Cardiac muscle cell (in vitro differentiated cells and primary cell): ENCODE data around the gene OGFOD3. TPM values are rescaled to one million over a fixed set of nuclear protein-coding genes. Genes with fewer than 3 reads are reported as not detected.
"Not testable (repeated sequence)": the region's sequence is repeated elsewhere in the genome, so short reads cannot be mapped to it uniquely, and the experiment has no call there.

Experiments
- DNase-seq, 2 donors: peaks; one replicate each; pipeline versions ENCODE4 v3.0.0 to v3.0.0-alpha.2; 2010 to 2017; ENCODE audit warnings: low read depth in 1 of 2, low spot score in 1 of 2
- H3K27ac ChIP-seq: fragments of 200-600 bp; sonication (generic); 2 replicates; pipeline ENCODE4 v1.5.1; 2016
- H3K27me3 ChIP-seq: fragments of 200-600 bp; sonication (generic); 2 replicates; pipeline ENCODE4 v1.6.0; 2016; ENCODE audit warnings: control low read depth
- H3K36me3 ChIP-seq: fragments of 200-600 bp; sonication (generic); 2 replicates; pipeline ENCODE4 v1.5.1; 2016; ENCODE audit warnings: control low read depth
- H3K4me1 ChIP-seq: fragments of 200-600 bp; sonication (generic); 2 replicates; pipeline ENCODE4 v1.8.1; 2017; ENCODE audit warnings: low read depth, mild to moderate bottlenecking, mixed run types
- H3K4me3 ChIP-seq: fragments of 200-600 bp; sonication (generic); 2 replicates; pipeline ENCODE4 v1.5.1; 2016; ENCODE audit warnings: mild to moderate bottlenecking
- H3K9me3 ChIP-seq: fragments of 200-600 bp; sonication (generic); 2 replicates; pipeline ENCODE4 v1.5.1; 2017; ENCODE audit warnings: low read depth, mild to moderate bottlenecking, control low read depth
- polyA plus RNA-seq: library from polyadenylated mRNA; unstranded; fragments of >200 nt; fragmentation: Nextera tagmentation; extraction: Ambion mirVana; gene quantifications from 2 replicates; pipeline ENCODE4 v1.2.1, GENCODE V29; 2016
- total RNA-seq: library from RNA; depleted of rRNA; stranded (reverse); fragments of >200 nt; gene quantifications from 2 replicates; pipeline ENCODE4 v1.2.3, GENCODE V29; 2016
- TF ChIP-seq, protein P1 (sequence below): IDR thresholded peaks from 2 replicates; pipeline ENCODE4 v1.5.1; 2012; ENCODE audit warnings: low read depth, mild to moderate bottlenecking, low read length

The OGFOD3 gene
- total and polyA plus RNA-seq, 2 experiments from 2014 or later = 26.1 to 45.2 TPM

- no peaks in the 10 kb centered on the region for H3K9me3 ChIP-seq
- H3K4me1 ChIP-seq = peaks cover 12% of the 10 kb centered on the region
- TF ChIP-seq, protein P1, sequence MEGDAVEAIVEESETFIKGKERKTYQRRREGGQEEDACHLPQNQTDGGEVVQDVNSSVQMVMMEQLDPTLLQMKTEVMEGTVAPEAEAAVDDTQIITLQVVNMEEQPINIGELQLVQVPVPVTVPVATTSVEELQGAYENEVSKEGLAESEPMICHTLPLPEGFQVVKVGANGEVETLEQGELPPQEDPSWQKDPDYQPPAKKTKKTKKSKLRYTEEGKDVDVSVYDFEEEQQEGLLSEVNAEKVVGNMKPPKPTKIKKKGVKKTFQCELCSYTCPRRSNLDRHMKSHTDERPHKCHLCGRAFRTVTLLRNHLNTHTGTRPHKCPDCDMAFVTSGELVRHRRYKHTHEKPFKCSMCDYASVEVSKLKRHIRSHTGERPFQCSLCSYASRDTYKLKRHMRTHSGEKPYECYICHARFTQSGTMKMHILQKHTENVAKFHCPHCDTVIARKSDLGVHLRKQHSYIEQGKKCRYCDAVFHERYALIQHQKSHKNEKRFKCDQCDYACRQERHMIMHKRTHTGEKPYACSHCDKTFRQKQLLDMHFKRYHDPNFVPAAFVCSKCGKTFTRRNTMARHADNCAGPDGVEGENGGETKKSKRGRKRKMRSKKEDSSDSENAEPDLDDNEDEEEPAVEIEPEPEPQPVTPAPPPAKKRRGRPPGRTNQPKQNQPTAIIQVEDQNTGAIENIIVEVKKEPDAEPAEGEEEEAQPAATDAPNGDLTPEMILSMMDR = no peak
- DNase-seq = peak in 1 of 2 donors; percentile 42
- H3K4me3 ChIP-seq = no peak overlapping the region
- H3K27ac ChIP-seq = no peak overlapping the region
- H3K36me3 ChIP-seq = no peaks in the 10 kb centered on the region
- H3K27me3 ChIP-seq = peaks cover 5% of the 10 kb centered on the region
These were observed 50.5 kb downstream of the OGFOD3 start for GRCh38 chr17:82367724-82368524.

- H3K27me3 ChIP-seq = peaks cover under 1% of the 10 kb centered on the region
- H3K4me1 ChIP-seq = peaks cover 2% of the 10 kb centered on the region
- H3K9me3 ChIP-seq = no peaks in the 10 kb centered on the region
- DNase-seq = no peak
- no peak overlapping the region for H3K27ac ChIP-seq
- H3K36me3 ChIP-seq = no peaks in the 10 kb centered on the region
- TF ChIP-seq, protein P1 = no peak
- H3K4me3 ChIP-seq = no peak overlapping the region
These were observed 51.6 kb downstream of the OGFOD3 start for GRCh38 chr17:82366749-82367148.

DNA sequence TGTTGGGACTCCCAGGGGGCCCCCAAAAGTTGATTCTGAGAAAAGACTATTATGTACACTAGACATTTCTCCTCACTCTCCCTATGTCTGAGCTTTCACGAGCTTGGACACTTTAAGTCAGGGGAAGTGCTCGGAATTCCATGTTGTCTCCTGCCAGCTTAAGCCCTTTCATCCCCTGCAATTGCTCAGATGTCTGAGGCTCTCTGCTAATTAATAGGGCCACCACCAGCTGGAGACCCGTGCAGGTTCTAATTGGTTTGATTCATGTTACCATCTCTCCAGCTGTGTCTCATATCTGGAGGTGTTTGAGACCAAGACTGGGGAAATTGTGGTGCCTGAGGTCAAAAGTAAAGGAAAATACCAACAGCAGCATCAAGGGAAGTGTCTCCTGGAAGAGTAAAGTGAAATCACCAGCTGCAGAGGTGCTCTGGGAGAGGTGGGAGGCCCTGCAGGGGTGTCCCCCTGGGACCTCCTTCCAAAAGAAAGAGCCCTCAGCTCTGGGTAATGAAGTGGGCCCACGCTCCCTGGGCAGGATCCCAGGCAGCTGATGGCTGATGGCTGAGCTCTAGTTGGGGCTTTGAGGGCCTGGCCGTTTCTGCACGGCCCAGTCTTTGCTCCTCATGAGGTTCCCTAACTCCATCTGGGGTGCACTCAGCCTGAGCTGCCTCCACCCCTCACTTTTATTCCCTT is 52.6 kb downstream of the OGFOD3 start:
- Histone ChIP-seq H3K4me3 (no peak overlapping the region), H3K36me3 (no peaks in the 10 kb centered on the region), H3K9me3 (no peaks in the 10 kb centered on the region), H3K27ac (no peak overlapping the region), H3K27me3 (no peaks in the 10 kb centered on the region), H3K4me1 (peaks cover 2% of the 10 kb centered on the region)
- TF ChIP-seq, protein P1 = no peak
- no peak for DNase-seq

- H3K27me3 ChIP-seq = no peaks in the 10 kb centered on the region
- no peaks in the 10 kb centered on the region for H3K9me3 ChIP-seq
- peaks cover 2% of the 10 kb centered on the region for H3K4me1 ChIP-seq
- H3K27ac ChIP-seq = no peak overlapping the region
- no peak overlapping the region for H3K4me3 ChIP-seq
- H3K36me3 ChIP-seq = no peaks in the 10 kb centered on the region
- TF ChIP-seq, protein P1 = no peak
- no peak for DNase-seq
These were observed 56.3 kb downstream of the OGFOD3 start for GRCh38 chr17:82361885-82362633.

DNA sequence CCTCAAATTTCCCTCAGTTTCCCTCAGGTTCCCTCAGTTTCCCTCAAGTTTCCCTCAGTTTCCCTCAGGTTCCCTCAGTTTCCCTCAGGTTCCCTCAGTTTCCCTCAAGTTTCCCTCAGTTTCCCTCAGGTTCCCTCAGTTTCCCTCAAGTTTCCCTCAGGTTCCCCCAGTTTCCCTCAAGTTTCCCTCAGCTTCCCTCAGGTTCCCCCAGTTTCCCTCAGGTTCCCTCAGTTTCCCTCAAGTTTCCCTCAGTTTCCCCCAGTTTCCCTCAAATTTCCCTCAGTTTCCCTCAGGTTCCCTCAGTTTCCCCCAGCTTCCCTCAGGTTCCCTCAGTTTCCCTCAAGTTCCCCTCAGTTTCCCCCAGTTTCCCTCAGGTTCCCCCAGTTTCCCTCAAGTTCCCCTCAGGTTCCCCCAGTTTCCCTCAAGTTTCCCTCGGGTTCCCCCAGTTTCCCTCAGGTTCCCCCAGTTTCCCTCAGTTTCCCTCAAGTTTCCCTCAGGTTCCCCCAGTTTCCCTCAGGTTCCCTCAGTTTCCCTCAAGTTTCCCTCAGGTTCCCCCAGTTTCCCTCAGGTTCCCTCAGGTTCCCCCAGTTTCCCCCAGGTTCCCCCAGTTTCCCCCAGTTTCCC is 58.8 kb downstream of the OGFOD3 start:
- not testable (repeated sequence) for DNase-seq, H3K4me1 ChIP-seq

More for the DNA sequence above, 58.8 kb downstream of the OGFOD3 start:
- not testable (repeated sequence) for H3K36me3 ChIP-seq, H3K27me3 ChIP-seq, H3K4me3 ChIP-seq, H3K9me3 ChIP-seq, H3K27ac ChIP-seq
